ENCODE measurements around the gene RGS14.

RGS14 gene

DNA sequence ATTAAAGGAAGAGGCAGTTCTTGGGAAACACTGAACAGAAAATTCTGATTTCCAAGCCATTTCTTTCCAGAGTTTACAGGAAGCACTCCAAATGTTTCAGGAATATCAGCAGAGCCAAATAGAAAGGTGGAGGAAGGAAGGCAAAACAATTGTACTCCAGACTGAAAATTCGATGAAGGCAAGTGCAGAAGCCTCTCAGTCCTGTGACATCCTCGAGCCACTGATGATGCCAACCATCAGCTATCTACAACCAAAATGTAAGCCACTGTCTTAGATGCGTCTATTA is 8.4 kb upstream of the RGS14 start:
- H3K9ac ChIP-seq (ENCODE audit: insufficient read length): no peak overlapping the region

DNA sequence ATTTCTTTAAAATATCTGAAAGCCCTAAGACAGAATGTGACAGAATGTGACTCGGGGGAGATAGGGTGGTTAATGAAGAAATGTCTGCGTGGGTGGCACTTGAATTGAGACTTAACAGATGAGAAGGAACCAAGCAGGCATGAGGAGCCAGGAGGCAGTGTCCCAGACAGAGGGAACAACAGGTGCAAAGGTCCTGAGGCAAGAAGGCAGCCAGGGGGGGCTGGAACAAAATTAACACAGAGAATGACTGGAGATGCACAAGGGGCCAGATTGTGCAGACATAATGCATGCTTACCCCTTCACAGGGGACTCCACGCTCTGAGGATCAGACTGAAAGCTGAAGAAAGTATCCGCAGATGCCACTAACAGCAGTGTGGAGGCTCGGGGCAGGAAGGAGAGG is 8.0 kb upstream of the RGS14 start:
- no peak overlapping the region; the same call in 1 of the 2 replicates for H3K4me3 ChIP-seq
- no peak overlapping the region for H3K27ac ChIP-seq
- no peak overlapping the region for H3K9ac ChIP-seq (ENCODE audit: insufficient read length)
- TF ChIP-seq EZH2 (IDR thresholded peaks at IDR 0.05) (no peak), FOXP2 (optimal IDR thresholded peaks at IDR 0.05; ENCODE audit: control extremely low read depth, extremely low read length, insufficient read depth) (no peak), POLR2AphosphoS5 (IDR thresholded peaks at IDR 0.05; ENCODE audit: borderline replicate concordance, low read depth, low read length) (no peak)
- peaks cover 8% of the 10 kb centered on the region; the same call in 1 of the 2 replicates for H3K36me3 ChIP-seq (ENCODE audit: insufficient read depth, low read length)
- H3K9me3 ChIP-seq (ENCODE audit: low read depth, low read length): no peaks in the 10 kb centered on the region
- no peak for DNase-seq (ENCODE audit: low read depth, low spot score)

More for the DNA sequence above, 8.4 kb upstream of the RGS14 start:
- no peak for DNase-seq (ENCODE audit: low read depth, low spot score)
- no peak for TF ChIP-seq EZH2 (IDR thresholded peaks at IDR 0.05)
- no peak for TF ChIP-seq POLR2AphosphoS5 (IDR thresholded peaks at IDR 0.05; ENCODE audit: borderline replicate concordance, low read depth, low read length)
- no peak for TF ChIP-seq FOXP2 (optimal IDR thresholded peaks at IDR 0.05; ENCODE audit: control extremely low read depth, extremely low read length, insufficient read depth)
- no peaks in the 10 kb centered on the region for H3K9me3 ChIP-seq (ENCODE audit: low read depth, low read length)
- no peak overlapping the region for H3K4me3 ChIP-seq
- H3K27ac ChIP-seq: 0 out of 2 replicates have a peak overlapping the region, but pooled peaks have one; percentile 19
- peaks cover 8% of the 10 kb centered on the region; the same call in 1 of the 2 replicates for H3K36me3 ChIP-seq (ENCODE audit: insufficient read depth, low read length)

DNA sequence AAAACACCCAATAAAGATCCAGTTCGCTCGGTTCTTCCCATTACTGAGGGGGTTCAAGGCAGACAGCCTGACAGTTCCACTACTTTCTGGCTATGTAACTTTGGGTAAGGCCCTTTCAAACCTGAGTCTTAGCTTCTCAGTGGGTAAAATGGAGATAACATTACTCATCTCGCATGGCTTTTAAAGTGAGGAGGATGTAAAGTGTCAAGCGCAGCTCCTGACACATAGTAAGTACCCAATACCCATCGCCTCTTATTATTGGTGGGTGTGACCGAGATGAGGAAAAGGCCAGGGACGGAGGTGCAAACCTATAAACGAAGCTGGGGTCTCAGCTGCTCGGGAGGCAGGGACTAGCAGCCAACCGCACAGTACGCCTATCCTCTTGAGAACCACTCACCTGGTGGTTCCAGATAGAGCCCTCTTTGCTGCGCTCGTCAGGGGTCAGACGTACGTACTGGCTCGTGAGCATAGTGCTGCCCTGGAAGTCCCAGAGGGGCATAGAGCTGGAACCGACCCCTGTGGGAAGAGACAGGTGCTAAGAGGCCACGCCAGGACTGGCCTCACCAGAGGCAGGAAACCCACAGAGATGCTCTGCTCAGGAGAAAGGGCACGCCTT is 6.8 kb upstream of the RGS14 start:
- TF ChIP-seq EZH2 (IDR thresholded peaks at IDR 0.05) (no peak), FOXP2 (optimal IDR thresholded peaks at IDR 0.05; ENCODE audit: control extremely low read depth, extremely low read length, insufficient read depth) (no peak)
- peak overlapping the region; percentile 88 for H3K4me3 ChIP-seq
- peak overlapping the region; percentile 93 for H3K9ac ChIP-seq (ENCODE audit: insufficient read length)
- peak overlapping the region; percentile 94 for H3K27ac ChIP-seq
- DNase-seq (ENCODE audit: low read depth, low spot score): no peak
- no peaks in the 10 kb centered on the region for H3K9me3 ChIP-seq (ENCODE audit: low read depth, low read length)
- peaks cover 8% of the 10 kb centered on the region; the same call in 1 of the 2 replicates for H3K36me3 ChIP-seq (ENCODE audit: insufficient read depth, low read length)

DNA sequence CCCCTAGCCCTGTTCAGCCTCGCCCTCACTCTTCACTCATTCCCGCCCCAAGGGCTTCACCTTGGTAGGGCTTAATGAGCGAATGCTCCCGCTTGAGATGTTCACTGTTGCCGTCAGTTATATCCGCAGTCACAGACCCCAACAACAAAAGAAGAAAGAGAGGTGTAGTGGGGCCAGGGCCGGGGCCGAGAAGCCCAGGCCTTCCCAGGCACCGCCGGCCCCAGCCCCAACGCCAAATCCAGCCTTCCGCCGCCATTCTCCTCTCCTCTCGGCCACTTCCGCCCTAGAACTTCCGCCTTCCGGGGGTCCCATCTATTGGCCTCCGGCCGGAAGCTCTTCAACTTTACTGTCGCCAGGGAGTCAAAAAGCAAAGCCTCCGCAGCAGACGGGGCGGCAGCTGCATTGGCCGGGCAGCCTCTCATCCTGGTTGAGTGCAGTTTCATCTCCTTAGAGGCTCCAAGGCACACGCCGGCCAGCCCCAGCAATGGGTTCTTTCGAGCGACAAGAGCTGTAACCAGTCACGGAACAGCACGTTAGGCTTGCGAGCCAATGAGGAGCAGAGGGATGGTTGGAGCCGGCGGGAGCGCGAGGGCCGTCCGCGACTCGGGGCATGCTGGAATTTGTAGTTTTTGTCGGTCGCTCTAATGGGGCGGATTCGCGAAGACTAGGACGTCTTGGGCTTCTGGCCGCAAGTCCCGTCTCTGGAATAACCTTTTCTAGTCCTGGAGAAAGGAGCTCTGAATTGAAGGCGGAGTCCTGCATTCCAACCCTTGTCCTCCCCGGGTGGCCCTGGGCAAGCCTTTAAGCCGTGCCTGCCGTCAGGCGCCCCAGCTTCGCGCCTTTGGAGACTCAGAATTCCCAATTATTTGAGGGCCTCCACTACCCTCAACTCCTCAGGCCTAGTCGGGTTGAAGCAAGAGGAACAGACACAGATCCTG is 6.1 kb upstream of the RGS14 start, which contains the start of gene LMAN2:
LMAN2 (minus strand) TSS at position 277 of the 938 bp plus-strand sequence; CDS start at position 256, 21 bp downstream.
- Histone ChIP-seq H3K36me3 (ENCODE audit: insufficient read depth, low read length) (peaks cover 6% of the 10 kb centered on the region; the same call in 1 of the 2 replicates), H3K9me3 (ENCODE audit: low read depth, low read length) (no peaks in the 10 kb centered on the region), H3K9ac (ENCODE audit: insufficient read length) (peak within 1 kb of the TSS; percentile 93), H3K27ac (peak within 1 kb of the TSS; percentile 94), H3K4me3 (peak within 1 kb of the TSS; percentile 88)
- DNase-seq (ENCODE audit: low read depth, low spot score): peak; percentile 90
- TF ChIP-seq POLR2AphosphoS5 (IDR thresholded peaks at IDR 0.05; ENCODE audit: borderline replicate concordance, low read depth, low read length) (peak; percentile 86), EZH2 (IDR thresholded peaks at IDR 0.05) (no peak)

DNA sequence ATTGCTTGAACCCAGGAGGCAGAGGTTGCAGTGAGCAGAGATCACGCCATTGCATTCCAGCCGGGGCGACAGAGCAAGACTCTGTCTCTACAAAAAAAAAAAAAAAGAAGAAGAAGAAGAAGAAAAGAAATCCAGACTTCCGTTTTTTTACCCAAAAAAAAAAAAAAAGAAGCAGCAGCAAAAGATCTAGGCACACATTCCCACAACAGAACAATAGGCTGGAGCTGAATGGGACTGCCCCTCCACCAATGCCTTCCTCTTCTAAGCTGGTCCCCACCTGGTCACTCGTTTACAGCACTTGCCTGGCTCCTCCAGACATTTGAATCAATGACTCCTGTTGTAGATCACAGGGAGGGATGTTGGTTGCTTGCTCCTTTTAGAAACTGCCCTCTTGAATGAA is 4.6 kb upstream of the RGS14 start:
- no peak overlapping the region for H3K4me3 ChIP-seq
- no peak for DNase-seq (ENCODE audit: low read depth, low spot score)
- H3K9ac ChIP-seq (ENCODE audit: insufficient read length): no peak overlapping the region
- TF ChIP-seq POLR2AphosphoS5 (IDR thresholded peaks at IDR 0.05; ENCODE audit: borderline replicate concordance, low read depth, low read length) (no peak), EZH2 (IDR thresholded peaks at IDR 0.05) (no peak), FOXP2 (optimal IDR thresholded peaks at IDR 0.05; ENCODE audit: control extremely low read depth, extremely low read length, insufficient read depth) (no peak)
- no peak overlapping the region for H3K27ac ChIP-seq
- H3K9me3 ChIP-seq (ENCODE audit: low read depth, low read length): no peaks in the 10 kb centered on the region
- H3K36me3 ChIP-seq (ENCODE audit: insufficient read depth, low read length): no peaks in the 10 kb centered on the region

DNA sequence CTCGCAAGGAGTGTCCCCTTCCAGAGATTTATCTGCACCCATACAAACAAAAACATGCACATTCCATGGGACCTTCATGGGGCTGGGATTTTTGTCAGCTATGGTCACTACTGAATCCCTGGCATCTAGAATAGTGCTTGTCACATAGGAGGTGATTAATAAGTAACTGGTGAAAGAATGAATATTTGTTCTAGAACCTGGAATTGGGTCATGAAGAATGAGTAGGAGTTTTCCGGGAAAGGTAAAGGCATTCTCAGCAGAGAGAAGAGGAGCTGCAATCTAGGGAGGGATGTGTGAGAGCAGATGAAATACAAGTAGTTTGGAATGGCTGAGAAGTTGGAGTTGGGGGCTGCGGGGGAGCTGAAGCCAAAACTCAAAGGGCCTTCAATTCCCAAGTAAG is 3.5 kb upstream of the RGS14 start:
- no peaks in the 10 kb centered on the region for H3K9me3 ChIP-seq (ENCODE audit: low read depth, low read length)
- TF ChIP-seq POLR2AphosphoS5 (IDR thresholded peaks at IDR 0.05; ENCODE audit: borderline replicate concordance, low read depth, low read length) (no peak), EZH2 (IDR thresholded peaks at IDR 0.05) (no peak), FOXP2 (optimal IDR thresholded peaks at IDR 0.05; ENCODE audit: control extremely low read depth, extremely low read length, insufficient read depth) (no peak)
- no peak overlapping the region for H3K4me3 ChIP-seq
- no peak for DNase-seq (ENCODE audit: low read depth, low spot score)
- no peaks in the 10 kb centered on the region for H3K36me3 ChIP-seq (ENCODE audit: insufficient read depth, low read length)
- no peak overlapping the region for H3K27ac ChIP-seq
- no peak overlapping the region for H3K9ac ChIP-seq (ENCODE audit: insufficient read length)

DNA sequence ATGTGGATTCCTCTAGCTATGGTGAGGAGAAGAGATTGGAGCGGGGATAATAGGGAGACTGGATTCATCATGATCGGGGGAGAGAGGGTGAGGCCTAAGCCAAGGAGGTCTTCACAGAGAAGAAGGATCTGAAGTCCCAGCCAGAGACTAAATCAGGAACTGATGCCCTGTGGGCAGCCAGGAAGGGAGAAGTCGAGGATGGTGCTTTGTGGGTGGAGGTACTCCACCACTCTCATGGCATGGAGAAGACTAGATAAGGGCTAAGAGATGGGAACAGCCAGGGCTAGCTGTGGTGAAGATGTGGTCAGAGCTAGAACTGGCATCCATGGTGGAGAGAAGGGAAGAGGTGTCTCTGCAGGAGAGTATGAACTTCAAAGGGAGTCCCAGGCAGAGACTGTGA is 3.0 kb upstream of the RGS14 start:
- no peak overlapping the region for H3K4me3 ChIP-seq
- H3K9me3 ChIP-seq (ENCODE audit: low read depth, low read length): no peaks in the 10 kb centered on the region
- no peaks in the 10 kb centered on the region for H3K36me3 ChIP-seq (ENCODE audit: insufficient read depth, low read length)
- no peak overlapping the region for H3K9ac ChIP-seq (ENCODE audit: insufficient read length)
- TF ChIP-seq POLR2AphosphoS5 (IDR thresholded peaks at IDR 0.05; ENCODE audit: borderline replicate concordance, low read depth, low read length): no peak
- TF ChIP-seq FOXP2 (optimal IDR thresholded peaks at IDR 0.05; ENCODE audit: control extremely low read depth, extremely low read length, insufficient read depth): no peak
- TF ChIP-seq EZH2 (IDR thresholded peaks at IDR 0.05): no peak
- no peak for DNase-seq (ENCODE audit: low read depth, low spot score)
- no peak overlapping the region for H3K27ac ChIP-seq

DNA sequence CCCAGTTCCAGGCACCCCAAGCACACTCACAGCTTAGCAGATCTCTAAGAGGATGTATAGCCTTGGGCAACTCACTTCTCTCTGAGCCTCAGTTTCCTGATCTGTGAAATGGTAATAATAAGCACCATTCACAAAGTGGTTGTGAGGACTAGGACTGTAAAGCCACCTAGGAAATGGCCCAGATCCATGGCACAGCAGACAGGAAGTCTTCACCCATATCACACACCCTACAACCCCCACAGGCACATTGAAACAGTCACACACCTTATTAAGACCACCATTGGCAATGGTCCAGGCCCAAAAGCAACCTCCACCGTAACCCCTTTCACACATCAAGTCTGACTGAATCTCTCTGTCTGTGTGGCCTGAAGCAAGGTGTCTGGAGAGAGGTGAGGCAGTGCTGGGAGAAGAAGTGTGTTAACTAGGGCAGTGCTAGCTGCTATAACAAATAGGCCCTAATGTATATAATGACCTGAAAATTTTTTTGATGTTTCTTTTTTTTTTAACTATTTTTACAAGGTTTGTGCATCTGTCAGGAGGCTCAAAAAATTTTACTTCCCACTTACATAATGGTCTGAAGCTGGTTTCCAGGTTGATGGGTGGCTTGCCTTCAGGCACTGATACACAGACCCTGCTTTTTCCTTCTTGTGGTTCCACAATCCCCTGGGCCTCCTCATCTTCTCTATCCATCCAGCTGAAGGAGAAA is 2.4 kb upstream of the RGS14 start:
- no peak for DNase-seq (ENCODE audit: low read depth, low spot score)
- no peak overlapping the region for H3K4me3 ChIP-seq
- H3K9ac ChIP-seq (ENCODE audit: insufficient read length): no peak overlapping the region
- no peaks in the 10 kb centered on the region for H3K36me3 ChIP-seq (ENCODE audit: insufficient read depth, low read length)
- no peak for TF ChIP-seq FOXP2 (optimal IDR thresholded peaks at IDR 0.05; ENCODE audit: control extremely low read depth, extremely low read length, insufficient read depth)
- no peak for TF ChIP-seq POLR2AphosphoS5 (IDR thresholded peaks at IDR 0.05; ENCODE audit: borderline replicate concordance, low read depth, low read length)
- TF ChIP-seq EZH2 (IDR thresholded peaks at IDR 0.05): no peak
- H3K9me3 ChIP-seq (ENCODE audit: low read depth, low read length): no peaks in the 10 kb centered on the region
- H3K27ac ChIP-seq: no peak overlapping the region
